ENCODE data around the gene TRIM44.

Gene TRIM44

GRCh38 chr11:35856259-35856658 lies 193.7 kb downstream of the TRIM44 start:
- H3K36me3 ChIP-seq (ENCODE audit: insufficient read depth, low read length) = no peaks in the 10 kb centered on the region
- no peaks in the 10 kb centered on the region for H3K9me3 ChIP-seq (ENCODE audit: insufficient read depth, low read depth, low read length)
- no peaks in the 10 kb centered on the region for H3K9me2 ChIP-seq (replicated peaks; ENCODE audit: low read depth, low read length)
- H4K20me1 ChIP-seq (ENCODE audit: insufficient read depth, low read length, poor library complexity, severe bottlenecking) = no peaks in the 10 kb centered on the region
- no peak overlapping the region for H3K9ac ChIP-seq (ENCODE audit: low read depth, low read length, poor library complexity, severe bottlenecking)
- no peaks in the 10 kb centered on the region for H3F3A ChIP-seq (ENCODE audit: low read depth)
- no peak overlapping the region for H3K4me2 ChIP-seq (ENCODE audit: low read depth, low read length, poor library complexity, severe bottlenecking)
- H3K4me1 ChIP-seq (ENCODE audit: insufficient read depth, low read length, poor library complexity, severe bottlenecking) = peaks cover 7% of the 10 kb centered on the region
- H2AFZ ChIP-seq (ENCODE audit: low read length) = no peak overlapping the region
- H3K4me3 ChIP-seq (ENCODE audit: low read length, poor library complexity, severe bottlenecking) = no peak overlapping the region
- H3K27me3 ChIP-seq (ENCODE audit: insufficient read depth, low read length, poor library complexity, severe bottlenecking) = no peaks in the 10 kb centered on the region
- TF ChIP-seq CTCF (conservative IDR thresholded peaks at IDR 0.05; ENCODE audit: low read length) (no peak), EZH2phosphoT487 (IDR thresholded peaks at IDR 0.05; ENCODE audit: borderline replicate concordance) (no peak)
- no peaks in the 10 kb centered on the region for H3K79me2 ChIP-seq (ENCODE audit: insufficient read depth, low read length)

- Histone ChIP-seq H3K4me2 (ENCODE audit: low read depth, low read length, poor library complexity, severe bottlenecking) (no peak overlapping the region), H3F3A (ENCODE audit: low read depth) (no peaks in the 10 kb centered on the region), H3K4me3 (ENCODE audit: low read length, poor library complexity, severe bottlenecking) (no peak overlapping the region), H3K9me2 (replicated peaks; ENCODE audit: low read depth, low read length) (no peaks in the 10 kb centered on the region), H2AFZ (ENCODE audit: low read length) (no peak overlapping the region), H3K36me3 (ENCODE audit: insufficient read depth, low read length) (no peaks in the 10 kb centered on the region), H3K27me3 (ENCODE audit: insufficient read depth, low read length, poor library complexity, severe bottlenecking) (no peaks in the 10 kb centered on the region), H3K9ac (ENCODE audit: low read depth, low read length, poor library complexity, severe bottlenecking) (no peak overlapping the region), H3K4me1 (ENCODE audit: insufficient read depth, low read length, poor library complexity, severe bottlenecking) (peaks cover 7% of the 10 kb centered on the region), H3K9me3 (ENCODE audit: insufficient read depth, low read depth, low read length) (no peaks in the 10 kb centered on the region), H4K20me1 (ENCODE audit: insufficient read depth, low read length, poor library complexity, severe bottlenecking) (no peaks in the 10 kb centered on the region), H3K79me2 (ENCODE audit: insufficient read depth, low read length) (no peaks in the 10 kb centered on the region)
- TF ChIP-seq CTCF (conservative IDR thresholded peaks at IDR 0.05; ENCODE audit: low read length) (no peak), EZH2phosphoT487 (IDR thresholded peaks at IDR 0.05; ENCODE audit: borderline replicate concordance) (no peak)
These were observed 194.2 kb downstream of the TRIM44 start for GRCh38 chr11:35856756-35857155.

- Histone ChIP-seq H3K36me3 (ENCODE audit: insufficient read depth, low read length) (no peaks in the 10 kb centered on the region), H3K4me2 (ENCODE audit: low read depth, low read length, poor library complexity, severe bottlenecking) (no peak overlapping the region), H3K79me2 (ENCODE audit: insufficient read depth, low read length) (no peaks in the 10 kb centered on the region), H3K4me1 (ENCODE audit: insufficient read depth, low read length, poor library complexity, severe bottlenecking) (no peaks in the 10 kb centered on the region), H3K9ac (ENCODE audit: low read depth, low read length, poor library complexity, severe bottlenecking) (no peak overlapping the region), H4K20me1 (ENCODE audit: insufficient read depth, low read length, poor library complexity, severe bottlenecking) (no peaks in the 10 kb centered on the region), H3F3A (ENCODE audit: low read depth) (no peaks in the 10 kb centered on the region), H3K27me3 (ENCODE audit: insufficient read depth, low read length, poor library complexity, severe bottlenecking) (no peaks in the 10 kb centered on the region), H3K9me3 (ENCODE audit: insufficient read depth, low read depth, low read length) (no peaks in the 10 kb centered on the region), H2AFZ (ENCODE audit: low read length) (no peak overlapping the region), H3K4me3 (ENCODE audit: low read length, poor library complexity, severe bottlenecking) (no peak overlapping the region), H3K9me2 (replicated peaks; ENCODE audit: low read depth, low read length) (no peaks in the 10 kb centered on the region)
- TF ChIP-seq CTCF (conservative IDR thresholded peaks at IDR 0.05; ENCODE audit: low read length) (no peak), EZH2phosphoT487 (IDR thresholded peaks at IDR 0.05; ENCODE audit: borderline replicate concordance) (no peak)
These were observed 195.3 kb downstream of the TRIM44 start for GRCh38 chr11:35857922-35858321.

All from Loucy (cell line).